ENCODE measurements around the gene ADAM33.

The ADAM33 gene

GRCh38 chr20:3681931-3682781, at the start of gene ADAM33:
TSS of gene ADAM33 (minus strand) at chr20:3682010. CDS start at chr20:3682004, 6 bp downstream.
- no peak within 1 kb of the TSS for H3K4me3 Mint-ChIP-seq
- H3K9me3 Mint-ChIP-seq: no peaks in the 10 kb centered on the region
- H3K4me1 Mint-ChIP-seq (ENCODE audit: low read depth): peaks cover 4% of the 10 kb centered on the region
- H3K36me3 Mint-ChIP-seq (ENCODE audit: low read depth): no peaks in the 10 kb centered on the region
- H3K27ac Mint-ChIP-seq: no peak within 1 kb of the TSS
- peaks cover 31% of the 10 kb centered on the region for H3K27me3 Mint-ChIP-seq

- Mint-ChIP-seq H3K4me3 (no peak overlapping the region), H3K27me3 (peaks cover 40% of the 10 kb centered on the region), H3K36me3 (ENCODE audit: low read depth) (no peaks in the 10 kb centered on the region), H3K9me3 (no peaks in the 10 kb centered on the region), H3K4me1 (ENCODE audit: low read depth) (no peaks in the 10 kb centered on the region), H3K27ac (no peak overlapping the region)
Observed at GRCh38 chr20:3730803-3731672, 49.2 kb upstream of the ADAM33 start.

GRCh38 chr20:3729811-3730540, 48.2 kb upstream of the ADAM33 start:
- Mint-ChIP-seq H3K4me1 (ENCODE audit: low read depth) (no peaks in the 10 kb centered on the region), H3K27me3 (peaks cover 42% of the 10 kb centered on the region), H3K27ac (no peak overlapping the region), H3K4me3 (no peak overlapping the region), H3K36me3 (ENCODE audit: low read depth) (no peaks in the 10 kb centered on the region), H3K9me3 (no peaks in the 10 kb centered on the region)

- Mint-ChIP-seq H3K9me3 (no peaks in the 10 kb centered on the region), H3K27ac (no peak overlapping the region), H3K4me1 (ENCODE audit: low read depth) (no peaks in the 10 kb centered on the region), H3K4me3 (no peak overlapping the region), H3K36me3 (ENCODE audit: low read depth) (no peaks in the 10 kb centered on the region), H3K27me3 (peaks cover 47% of the 10 kb centered on the region)
Observed at GRCh38 chr20:3729378-3729777, 47.6 kb upstream of the ADAM33 start.

GRCh38 chr20:3728876-3729275, 47.1 kb upstream of the ADAM33 start:
- no peaks in the 10 kb centered on the region for H3K36me3 Mint-ChIP-seq (ENCODE audit: low read depth)

GRCh38 chr20:3728354-3728753, 46.5 kb upstream of the ADAM33 start:
- Mint-ChIP-seq H3K27me3 (peaks cover 48% of the 10 kb centered on the region), H3K4me3 (no peak overlapping the region), H3K27ac (no peak overlapping the region), H3K36me3 (ENCODE audit: low read depth) (no peaks in the 10 kb centered on the region), H3K9me3 (no peaks in the 10 kb centered on the region), H3K4me1 (ENCODE audit: low read depth) (no peaks in the 10 kb centered on the region)

More at GRCh38 chr20:3728876-3729275, 47.1 kb upstream of the ADAM33 start:
- Mint-ChIP-seq H3K27me3 (peaks cover 49% of the 10 kb centered on the region), H3K27ac (no peak overlapping the region), H3K4me3 (no peak overlapping the region), H3K9me3 (no peaks in the 10 kb centered on the region), H3K4me1 (ENCODE audit: low read depth) (no peaks in the 10 kb centered on the region)

GRCh38 chr20:3727401-3728021, 45.7 kb upstream of the ADAM33 start:
- Mint-ChIP-seq H3K4me3 (no peak overlapping the region), H3K4me1 (ENCODE audit: low read depth) (no peaks in the 10 kb centered on the region), H3K9me3 (no peaks in the 10 kb centered on the region), H3K27ac (no peak overlapping the region), H3K27me3 (peaks cover 44% of the 10 kb centered on the region), H3K36me3 (ENCODE audit: low read depth) (no peaks in the 10 kb centered on the region)

GRCh38 chr20:3724356-3724755, 42.5 kb upstream of the ADAM33 start:
- Mint-ChIP-seq H3K9me3 (no peaks in the 10 kb centered on the region), H3K4me1 (ENCODE audit: low read depth) (peaks cover 10% of the 10 kb centered on the region), H3K27ac (no peak overlapping the region), H3K36me3 (ENCODE audit: low read depth) (no peaks in the 10 kb centered on the region), H3K4me3 (no peak overlapping the region), H3K27me3 (peaks cover 45% of the 10 kb centered on the region)

GRCh38 chr20:3723284-3723683, 41.5 kb upstream of the ADAM33 start:
- Mint-ChIP-seq H3K36me3 (ENCODE audit: low read depth) (no peaks in the 10 kb centered on the region), H3K27ac (no peak overlapping the region), H3K4me3 (no peak overlapping the region), H3K27me3 (peaks cover 45% of the 10 kb centered on the region), H3K9me3 (no peaks in the 10 kb centered on the region), H3K4me1 (ENCODE audit: low read depth) (peaks cover 10% of the 10 kb centered on the region)

- Mint-ChIP-seq H3K4me3 (no peak overlapping the region), H3K36me3 (ENCODE audit: low read depth) (no peaks in the 10 kb centered on the region), H3K27me3 (peaks cover 39% of the 10 kb centered on the region), H3K27ac (no peak overlapping the region), H3K9me3 (no peaks in the 10 kb centered on the region), H3K4me1 (ENCODE audit: low read depth) (peaks cover 10% of the 10 kb centered on the region)
Observed at GRCh38 chr20:3721912-3722311, 40.1 kb upstream of the ADAM33 start.

- H3K27me3 Mint-ChIP-seq: peaks cover 34% of the 10 kb centered on the region
Observed at GRCh38 chr20:3720626-3721025, 38.8 kb upstream of the ADAM33 start.

GRCh38 chr20:3720068-3720467, 38.3 kb upstream of the ADAM33 start:
- H3K27me3 Mint-ChIP-seq: peaks cover 34% of the 10 kb centered on the region
- no peak overlapping the region for H3K4me3 Mint-ChIP-seq
- peaks cover 10% of the 10 kb centered on the region for H3K4me1 Mint-ChIP-seq (ENCODE audit: low read depth)
- H3K9me3 Mint-ChIP-seq: no peaks in the 10 kb centered on the region
- H3K27ac Mint-ChIP-seq: no peak overlapping the region
- H3K36me3 Mint-ChIP-seq (ENCODE audit: low read depth): no peaks in the 10 kb centered on the region

More at GRCh38 chr20:3720626-3721025, 38.8 kb upstream of the ADAM33 start:
- no peaks in the 10 kb centered on the region for H3K9me3 Mint-ChIP-seq
- H3K4me1 Mint-ChIP-seq (ENCODE audit: low read depth): peaks cover 10% of the 10 kb centered on the region
- no peaks in the 10 kb centered on the region for H3K36me3 Mint-ChIP-seq (ENCODE audit: low read depth)
- no peak overlapping the region for H3K27ac Mint-ChIP-seq
- H3K4me3 Mint-ChIP-seq: no peak overlapping the region

GRCh38 chr20:3719046-3719445, 37.2 kb upstream of the ADAM33 start:
- Mint-ChIP-seq H3K27me3 (peaks cover 25% of the 10 kb centered on the region), H3K9me3 (no peaks in the 10 kb centered on the region), H3K36me3 (ENCODE audit: low read depth) (no peaks in the 10 kb centered on the region), H3K4me1 (ENCODE audit: low read depth) (peaks cover 10% of the 10 kb centered on the region), H3K4me3 (no peak overlapping the region), H3K27ac (no peak overlapping the region)

- H3K9me3 Mint-ChIP-seq: no peaks in the 10 kb centered on the region
- peaks cover 10% of the 10 kb centered on the region for H3K4me1 Mint-ChIP-seq (ENCODE audit: low read depth)
- H3K27me3 Mint-ChIP-seq: peaks cover 28% of the 10 kb centered on the region
- H3K4me3 Mint-ChIP-seq: no peak overlapping the region
- no peak overlapping the region for H3K27ac Mint-ChIP-seq
- no peaks in the 10 kb centered on the region for H3K36me3 Mint-ChIP-seq (ENCODE audit: low read depth)
Observed at GRCh38 chr20:3716195-3716834, 34.5 kb upstream of the ADAM33 start.

All from stimulated activated naive CD8-positive, alpha-beta T cell treated with anti-CD3 and anti-CD28 coated beads, Interleukin-15, Interleukin-2, amounts not matched to agents 100 ng/mL and 50 ng/mL, for 24 hours (primary cell).